Astrocyte (in vitro differentiated cells and primary cell): Measurements from ENCODE around the gene SMOC2. TPM values are rescaled to one million over a fixed set of nuclear protein-coding genes. Genes with fewer than 3 reads are reported as not detected.

Source experiments
- DNase-seq: peaks from one replicate; pipeline ENCODE4 v3.0.0-alpha.2; 2010; ENCODE audit warnings: low read depth
- FAIRE-seq: peaks from 2 replicates; lab custom pipeline; 2011; peaks lifted over from hg19 to GRCh38; lab: Jason Lieb, UNC
- H2AFZ ChIP-seq: 2 replicates; pipeline ENCODE4 v1.6.0; 2012; ENCODE audit warnings: low read depth, low read length, inconsistent platforms
- H3K27ac ChIP-seq: 2 replicates; pipeline ENCODE4 v1.5.1; 2011; ENCODE audit warnings: low read depth, low read length, inconsistent platforms
- H3K27me3 ChIP-seq: 2 replicates; pipeline ENCODE4 v1.6.0; 2011; ENCODE audit warnings: low read length, inconsistent platforms; ENCODE audit not compliant: insufficient read depth
- H3K36me3 ChIP-seq: 2 replicates; pipeline ENCODE4 v1.5.1; 2011; ENCODE audit warnings: low read length, inconsistent platforms; ENCODE audit not compliant: insufficient read depth
- H3K4me1 ChIP-seq: 2 replicates; pipeline ENCODE4 v1.5.1; 2011; ENCODE audit warnings: low read length, inconsistent platforms; ENCODE audit not compliant: insufficient read depth
- H3K4me2 ChIP-seq: 2 replicates; pipeline ENCODE4 v1.6.0; 2012; ENCODE audit warnings: low read length, inconsistent platforms
- H3K4me3 ChIP-seq: 2 replicates; pipeline ENCODE4 v1.5.1; 2011; ENCODE audit warnings: low read depth, mild to moderate bottlenecking, low read length, inconsistent platforms; ENCODE audit not compliant: insufficient read depth
- H3K79me2 ChIP-seq: 2 replicates; pipeline ENCODE4 v1.6.0; 2012; ENCODE audit warnings: mild to moderate bottlenecking, low read length, inconsistent platforms; ENCODE audit not compliant: insufficient read depth
- H3K9ac ChIP-seq: 2 replicates; pipeline ENCODE4 v1.6.0; 2012; ENCODE audit warnings: mild to moderate bottlenecking, low read length, inconsistent platforms
- H3K9me3 ChIP-seq: 2 replicates; pipeline ENCODE4 v1.5.1; 2012; ENCODE audit warnings: low read depth, mild to moderate bottlenecking, low read length, inconsistent platforms; ENCODE audit not compliant: insufficient read depth
- H4K20me1 ChIP-seq: 2 replicates; pipeline ENCODE4 v1.6.0; 2012; ENCODE audit warnings: low read length, inconsistent platforms; ENCODE audit not compliant: insufficient read depth
- H3K27ac Mint-ChIP-seq: one replicate; pipeline ENCODE4 v1.8.0; 2021; ENCODE audit warnings: mild to moderate bottlenecking, mixed read lengths; ENCODE audit not compliant: unreplicated experiment
- H3K27me3 Mint-ChIP-seq: one replicate; pipeline ENCODE4 v1.8.0; 2021; ENCODE audit warnings: low read depth, mixed read lengths; ENCODE audit not compliant: unreplicated experiment
- H3K36me3 Mint-ChIP-seq: one replicate; pipeline ENCODE4 v1.8.0; 2021; ENCODE audit warnings: low read depth, mixed read lengths; ENCODE audit not compliant: unreplicated experiment
- H3K4me1 Mint-ChIP-seq: one replicate; pipeline ENCODE4 v1.8.0; 2021; ENCODE audit warnings: low read depth, mixed read lengths; ENCODE audit not compliant: unreplicated experiment
- H3K4me3 Mint-ChIP-seq: one replicate; pipeline ENCODE4 v1.8.0; 2021; ENCODE audit warnings: mild to moderate bottlenecking, moderate library complexity, mixed read lengths; ENCODE audit not compliant: unreplicated experiment
- H3K9me3 Mint-ChIP-seq: one replicate; pipeline ENCODE4 v1.8.0; 2021; ENCODE audit warnings: mild to moderate bottlenecking, mixed read lengths; ENCODE audit not compliant: unreplicated experiment
- EZH2 ChIP-seq: IDR thresholded peaks from 2 replicates; pipeline ENCODE4 v1.6.1; 2012; ENCODE audit warnings: mild to moderate bottlenecking, low read length, inconsistent platforms; ENCODE audit not compliant: insufficient read depth
- total RNA-seq: library from RNA; stranded (reverse); gene quantifications from 2 replicates; pipeline ENCODE4 v1.2.1, GENCODE V29; 2021
- TF ChIP-seq, protein P1 (sequence below): IDR thresholded peaks from 2 replicates; pipeline ENCODE4 v1.5.1; 2011; ENCODE audit warnings: low read depth, mild to moderate bottlenecking, inconsistent platforms, low read length, moderate library complexity; ENCODE audit not compliant: insufficient read depth

Gene SMOC2
- total RNA-seq, 1 donor from 2014 or later = 0.93 TPM

GRCh38 chr6:168410035-168410434, 30.9 kb upstream of the SMOC2 start:
- Mint-ChIP-seq H3K9me3 (no peaks in the 10 kb centered on the region), H3K4me1 (no peaks in the 10 kb centered on the region), H3K36me3 (no peaks in the 10 kb centered on the region), H3K4me3 (no peak overlapping the region), H3K27me3 (peaks cover 24% of the 10 kb centered on the region), H3K27ac (no peak overlapping the region)
- Histone ChIP-seq H3K4me3 (no peak overlapping the region), H3K27me3 (no peaks in the 10 kb centered on the region), H4K20me1 (no peaks in the 10 kb centered on the region), H2AFZ (no peak overlapping the region), H3K36me3 (no peaks in the 10 kb centered on the region), H3K4me2 (no peak overlapping the region), H3K9ac (no peak overlapping the region), H3K9me3 (no peaks in the 10 kb centered on the region), H3K4me1 (no peaks in the 10 kb centered on the region), H3K79me2 (no peaks in the 10 kb centered on the region), H3K27ac (no peak overlapping the region)
- FAIRE-seq = no peak
- TF ChIP-seq, protein P1, sequence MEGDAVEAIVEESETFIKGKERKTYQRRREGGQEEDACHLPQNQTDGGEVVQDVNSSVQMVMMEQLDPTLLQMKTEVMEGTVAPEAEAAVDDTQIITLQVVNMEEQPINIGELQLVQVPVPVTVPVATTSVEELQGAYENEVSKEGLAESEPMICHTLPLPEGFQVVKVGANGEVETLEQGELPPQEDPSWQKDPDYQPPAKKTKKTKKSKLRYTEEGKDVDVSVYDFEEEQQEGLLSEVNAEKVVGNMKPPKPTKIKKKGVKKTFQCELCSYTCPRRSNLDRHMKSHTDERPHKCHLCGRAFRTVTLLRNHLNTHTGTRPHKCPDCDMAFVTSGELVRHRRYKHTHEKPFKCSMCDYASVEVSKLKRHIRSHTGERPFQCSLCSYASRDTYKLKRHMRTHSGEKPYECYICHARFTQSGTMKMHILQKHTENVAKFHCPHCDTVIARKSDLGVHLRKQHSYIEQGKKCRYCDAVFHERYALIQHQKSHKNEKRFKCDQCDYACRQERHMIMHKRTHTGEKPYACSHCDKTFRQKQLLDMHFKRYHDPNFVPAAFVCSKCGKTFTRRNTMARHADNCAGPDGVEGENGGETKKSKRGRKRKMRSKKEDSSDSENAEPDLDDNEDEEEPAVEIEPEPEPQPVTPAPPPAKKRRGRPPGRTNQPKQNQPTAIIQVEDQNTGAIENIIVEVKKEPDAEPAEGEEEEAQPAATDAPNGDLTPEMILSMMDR = no peak
- no peak for TF ChIP-seq EZH2
- DNase-seq = no peak

DNA sequence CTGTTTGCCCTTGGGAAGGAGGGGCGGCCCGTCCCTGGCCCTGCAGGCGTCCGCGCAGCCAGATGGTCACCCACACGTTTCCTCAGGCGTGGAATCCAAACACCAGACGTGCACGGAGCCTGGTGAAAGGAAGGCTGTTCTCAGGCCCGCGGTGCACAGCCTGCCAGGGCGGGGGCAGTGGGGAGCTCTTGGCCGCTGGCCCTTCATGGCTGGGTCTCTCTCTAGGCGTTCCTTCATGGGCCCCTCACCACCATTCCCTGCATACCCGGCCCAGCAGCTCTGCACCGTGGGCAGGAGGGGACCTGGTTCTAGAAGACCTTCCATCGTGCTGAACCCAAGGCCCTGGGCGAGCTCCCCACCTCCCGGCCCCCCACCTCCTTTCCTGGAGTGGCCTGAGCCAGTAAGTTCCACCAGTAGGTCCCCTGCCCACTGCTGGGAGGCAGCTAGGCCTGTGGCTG, 30.4 kb upstream of the SMOC2 start:
- Mint-ChIP-seq H3K9me3 (no peaks in the 10 kb centered on the region), H3K4me1 (no peaks in the 10 kb centered on the region), H3K36me3 (no peaks in the 10 kb centered on the region), H3K27me3 (peaks cover 23% of the 10 kb centered on the region), H3K27ac (no peak overlapping the region), H3K4me3 (no peak overlapping the region)
- no peak for DNase-seq
- no peak for FAIRE-seq
- Histone ChIP-seq H3K4me2 (no peak overlapping the region), H3K9me3 (no peaks in the 10 kb centered on the region), H3K27me3 (no peaks in the 10 kb centered on the region), H3K79me2 (no peaks in the 10 kb centered on the region), H3K36me3 (no peaks in the 10 kb centered on the region), H3K9ac (no peak overlapping the region), H2AFZ (no peak overlapping the region), H3K27ac (no peak overlapping the region), H3K4me1 (no peaks in the 10 kb centered on the region), H3K4me3 (no peak overlapping the region), H4K20me1 (no peaks in the 10 kb centered on the region)
- TF ChIP-seq, protein P1 = no peak
- TF ChIP-seq EZH2 = no peak

DNA sequence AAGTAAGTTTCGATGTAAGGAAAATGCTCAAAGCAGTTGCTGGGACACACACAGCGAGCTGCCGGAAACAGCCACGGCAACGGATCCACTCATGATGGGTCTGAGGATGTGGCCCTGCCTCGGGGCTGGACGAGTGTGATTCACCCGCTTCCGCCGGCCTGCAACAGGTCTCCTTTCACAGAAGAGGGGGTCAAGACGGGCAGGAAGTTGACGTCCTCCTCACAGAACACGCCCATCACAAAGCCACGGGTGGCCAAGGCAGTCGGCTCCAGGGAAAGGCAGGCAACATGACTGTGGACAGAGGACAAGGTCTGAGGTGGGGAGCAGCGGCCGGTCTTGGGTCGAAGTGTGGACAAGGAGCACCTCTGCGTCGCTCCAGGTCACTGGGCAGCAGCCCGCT, 29.9 kb upstream of the SMOC2 start:
- Histone ChIP-seq H3K4me1 (no peaks in the 10 kb centered on the region), H3K4me3 (no peak overlapping the region), H3K4me2 (no peak overlapping the region), H3K27ac (no peak overlapping the region), H3K9ac (no peak overlapping the region), H4K20me1 (no peaks in the 10 kb centered on the region), H3K79me2 (no peaks in the 10 kb centered on the region), H3K36me3 (no peaks in the 10 kb centered on the region), H3K9me3 (no peaks in the 10 kb centered on the region), H3K27me3 (no peaks in the 10 kb centered on the region), H2AFZ (no peak overlapping the region)
- DNase-seq = no peak
- no peaks in the 10 kb centered on the region for H3K9me3 Mint-ChIP-seq
- TF ChIP-seq, protein P1 = no peak
- no peak for TF ChIP-seq EZH2
- no peak overlapping the region for H3K4me3 Mint-ChIP-seq
- FAIRE-seq = no peak
- no peaks in the 10 kb centered on the region for H3K36me3 Mint-ChIP-seq
- no peaks in the 10 kb centered on the region for H3K4me1 Mint-ChIP-seq
- H3K27me3 Mint-ChIP-seq = peaks cover 23% of the 10 kb centered on the region
- no peak overlapping the region for H3K27ac Mint-ChIP-seq
